NCI-H2107 treated with DMSO at 0.1 percent for 48 hours (cell line): ENCODE data around the gene KDM2A.
A peak's percentile ranks its signal among the peaks of the same experiment; 100 is the strongest.

Source experiments
- DNase-seq: peaks from one replicate; lab custom pipeline; 2025; ENCODE audit not compliant: unreplicated experiment; lab: John Stamatoyannopoulos, UW

KDM2A gene

DNA sequence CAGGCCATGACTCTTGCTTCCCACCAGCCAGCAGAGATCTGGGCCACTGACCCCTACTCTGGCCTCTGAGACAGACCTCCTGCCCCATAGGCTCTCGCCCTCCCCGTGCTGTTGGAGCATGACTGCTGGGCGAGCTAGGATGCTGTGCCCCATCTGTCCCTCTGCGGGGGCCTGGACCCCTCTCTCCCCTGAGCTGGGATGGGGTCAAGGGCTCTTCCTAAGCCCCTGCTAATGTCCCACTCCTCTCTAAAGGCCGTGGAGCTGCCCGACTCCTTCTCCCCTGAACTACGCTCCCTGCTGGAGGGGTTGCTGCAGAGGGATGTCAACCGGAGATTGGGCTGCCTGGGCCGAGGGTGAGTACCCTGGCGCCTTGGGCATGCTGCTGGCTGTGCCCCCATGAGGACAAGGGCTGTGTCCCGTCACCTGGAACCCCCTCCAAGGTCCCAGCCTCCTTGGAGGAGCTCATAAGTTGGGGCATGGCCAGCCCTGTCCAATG lies 163.9 kb downstream of the KDM2A start:
- DNase-seq, result no peak

DNA sequence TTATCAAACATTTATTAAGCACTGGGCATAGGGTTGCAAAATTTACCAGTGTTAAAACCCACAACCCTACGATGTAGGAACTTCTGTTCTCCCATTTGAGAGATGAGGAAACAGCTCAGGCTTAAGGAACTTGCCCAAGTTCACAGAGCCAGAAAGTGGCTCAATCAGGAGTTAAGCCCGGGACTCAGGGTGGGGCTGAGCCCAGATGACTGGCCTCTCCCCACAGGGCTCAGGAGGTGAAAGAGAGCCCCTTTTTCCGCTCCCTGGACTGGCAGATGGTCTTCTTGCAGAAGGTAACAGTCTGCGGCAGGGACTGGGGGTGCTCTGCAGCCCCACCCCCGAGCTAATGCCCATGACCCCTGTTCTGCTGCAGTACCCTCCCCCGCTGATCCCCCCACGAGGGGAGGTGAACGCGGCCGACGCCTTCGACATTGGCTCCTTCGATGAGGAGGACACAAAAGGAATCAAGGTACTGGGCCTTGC lies 164.5 kb downstream of the KDM2A start:
- DNase-seq, result no peak

DNA sequence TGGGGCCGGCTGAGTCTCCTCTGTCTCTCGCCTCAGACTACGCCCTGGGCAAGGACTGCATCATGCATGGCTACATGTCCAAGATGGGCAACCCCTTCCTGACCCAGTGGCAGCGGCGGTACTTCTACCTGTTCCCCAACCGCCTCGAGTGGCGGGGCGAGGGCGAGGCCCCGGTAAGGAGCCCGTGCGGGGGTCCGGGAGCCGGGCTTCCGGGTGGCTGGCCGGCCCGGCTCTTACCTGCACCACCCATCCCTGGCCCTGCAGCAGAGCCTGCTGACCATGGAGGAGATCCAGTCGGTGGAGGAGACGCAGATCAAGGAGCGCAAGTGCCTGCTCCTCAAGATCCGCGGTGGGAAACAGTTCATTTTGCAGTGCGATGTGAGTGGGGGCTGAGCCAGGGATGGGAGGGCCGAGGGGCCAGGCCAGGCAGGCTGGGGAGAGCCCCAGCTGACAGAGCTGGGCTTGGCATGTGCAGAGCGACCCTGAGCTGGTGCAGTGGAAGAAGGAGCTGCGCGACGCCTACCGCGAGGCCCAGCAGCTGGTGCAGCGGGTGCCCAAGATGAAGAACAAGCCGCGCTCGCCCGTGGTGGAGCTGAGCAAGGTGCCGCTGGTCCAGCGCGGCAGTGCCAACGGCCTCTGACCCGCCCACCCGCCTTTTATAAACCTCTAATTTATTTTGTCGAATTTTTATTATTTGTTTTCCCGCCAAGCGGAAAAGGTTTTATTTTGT lies 165.9 kb downstream of the KDM2A start:
- no peak for DNase-seq

DNA sequence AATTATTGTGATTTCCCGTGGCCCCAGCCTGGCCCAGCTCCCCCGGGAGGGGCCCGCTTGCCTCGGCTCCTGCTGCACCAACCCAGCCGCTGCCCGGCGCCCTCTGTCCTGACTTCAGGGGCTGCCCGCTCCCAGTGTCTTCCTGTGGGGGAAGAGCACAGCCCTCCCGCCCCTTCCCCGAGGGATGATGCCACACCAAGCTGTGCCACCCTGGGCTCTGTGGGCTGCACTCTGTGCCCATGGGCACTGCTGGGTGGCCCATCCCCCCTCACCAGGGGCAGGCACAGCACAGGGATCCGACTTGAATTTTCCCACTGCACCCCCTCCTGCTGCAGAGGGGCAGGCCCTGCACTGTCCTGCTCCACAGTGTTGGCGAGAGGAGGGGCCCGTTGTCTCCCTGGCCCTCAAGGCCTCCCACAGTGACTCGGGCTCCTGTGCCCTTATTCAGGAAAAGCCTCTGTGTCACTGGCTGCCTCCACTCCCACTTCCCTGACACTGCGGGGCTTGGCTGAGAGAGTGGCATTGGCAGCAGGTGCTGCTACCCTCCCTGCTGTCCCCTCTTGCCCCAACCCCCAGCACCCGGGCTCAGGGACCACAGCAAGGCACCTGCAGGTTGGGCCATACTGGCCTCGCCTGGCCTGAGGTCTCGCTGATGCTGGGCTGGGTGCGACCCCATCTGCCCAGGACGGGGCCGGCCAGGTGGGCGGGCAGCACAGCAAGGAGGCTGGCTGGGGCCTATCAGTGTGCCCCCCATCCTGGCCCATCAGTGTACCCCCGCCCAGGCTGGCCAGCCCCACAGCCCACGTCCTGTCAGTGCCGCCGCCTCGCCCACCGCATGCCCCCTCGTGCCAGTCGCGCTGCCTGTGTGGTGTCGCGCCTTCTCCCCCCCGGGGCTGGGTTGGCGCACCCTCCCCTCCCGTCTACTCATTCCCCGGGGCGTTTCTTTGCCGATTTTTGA lies 166.8 kb downstream of the KDM2A start:
- DNase-seq, result no peak

DNA sequence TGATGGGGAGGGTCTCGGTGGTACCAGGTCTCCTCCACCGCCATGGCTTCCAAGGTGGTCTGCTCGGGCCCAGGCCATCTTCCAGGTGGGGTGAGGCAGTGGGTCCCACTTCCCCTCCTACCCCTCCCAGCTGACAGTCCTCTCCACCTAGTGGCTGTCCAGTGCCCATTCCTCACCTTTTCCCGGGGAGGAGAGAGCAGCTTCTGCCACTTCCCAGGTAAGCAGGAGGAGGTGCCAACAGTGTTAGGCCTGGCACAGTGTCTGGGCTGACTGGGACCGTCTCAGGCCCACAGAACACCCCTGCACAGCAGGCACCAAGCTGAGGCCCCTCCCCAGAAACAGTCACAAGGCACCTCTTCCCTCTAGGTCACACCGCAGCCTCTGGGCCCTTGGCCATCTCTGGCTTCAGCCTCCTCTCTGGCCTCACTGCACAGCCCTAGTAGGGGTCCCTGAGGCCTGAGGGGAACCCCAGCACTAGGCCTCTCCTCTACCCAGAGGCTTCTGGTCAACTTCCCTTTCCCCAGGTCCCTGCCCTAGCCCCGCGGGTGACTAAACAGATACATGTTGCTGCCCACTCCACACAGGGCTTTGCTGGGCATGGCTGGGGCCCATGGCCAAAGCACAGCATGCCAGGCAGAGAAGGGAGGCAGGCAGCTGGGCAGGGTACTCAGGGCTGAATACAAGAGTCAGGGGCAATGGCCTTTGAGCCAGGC lies 167.7 kb downstream of the KDM2A start:
- no peak for DNase-seq

DNA sequence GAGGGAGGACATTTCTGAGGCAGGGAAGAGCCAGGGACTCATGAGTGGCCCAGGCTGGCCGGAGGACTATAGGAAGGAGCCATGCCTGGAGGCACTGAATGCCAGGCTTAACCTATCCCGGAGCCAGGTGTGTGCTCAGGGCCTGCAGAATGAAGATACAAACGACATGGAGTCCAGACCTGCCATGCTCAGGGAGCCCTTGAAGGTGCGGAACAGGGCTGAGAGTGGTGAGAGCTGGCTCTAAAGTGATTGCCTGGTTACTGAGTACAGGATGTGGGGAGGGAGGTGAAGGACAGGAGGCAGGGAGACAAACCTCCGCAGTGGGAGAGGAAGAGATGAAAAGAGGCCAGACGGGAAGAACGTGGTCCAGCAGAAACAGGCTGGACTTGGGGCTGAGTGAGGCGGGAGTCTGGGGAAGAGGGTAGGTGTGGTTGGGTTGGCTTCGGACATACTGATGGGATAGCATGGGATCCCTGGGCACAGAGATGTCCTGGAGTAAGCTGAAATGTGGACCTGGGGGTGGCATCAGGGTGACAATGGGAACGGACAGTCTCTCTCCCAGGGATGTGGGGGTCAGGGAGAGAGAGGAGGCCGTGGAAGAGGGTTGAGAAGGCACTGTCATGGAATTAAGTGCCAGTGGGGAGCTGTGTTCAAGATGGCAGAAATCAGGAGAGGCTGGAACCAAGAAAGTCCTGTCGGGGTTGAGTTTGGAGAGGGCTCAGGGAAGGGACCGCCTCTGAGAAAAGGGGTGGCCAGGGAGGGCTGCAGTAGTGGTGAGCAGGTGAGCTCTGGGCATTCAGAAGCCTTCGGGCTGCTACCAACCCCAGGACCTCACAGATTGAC lies 168.5 kb downstream of the KDM2A start:
- no peak for DNase-seq

DNA sequence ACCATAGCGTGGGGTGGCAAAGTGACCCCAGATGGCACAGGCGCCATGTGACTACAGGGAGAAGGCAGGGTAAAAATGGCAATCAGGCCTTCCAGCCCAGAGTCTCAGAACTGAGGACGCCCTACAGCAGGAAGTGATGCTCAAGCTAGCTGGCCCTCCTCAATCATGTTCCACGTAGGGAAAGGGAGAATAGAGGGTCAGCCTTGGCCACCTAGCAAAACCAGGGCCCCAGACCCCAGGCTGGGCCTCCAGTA lies 169.1 kb downstream of the KDM2A start:
- no peak for DNase-seq

DNA sequence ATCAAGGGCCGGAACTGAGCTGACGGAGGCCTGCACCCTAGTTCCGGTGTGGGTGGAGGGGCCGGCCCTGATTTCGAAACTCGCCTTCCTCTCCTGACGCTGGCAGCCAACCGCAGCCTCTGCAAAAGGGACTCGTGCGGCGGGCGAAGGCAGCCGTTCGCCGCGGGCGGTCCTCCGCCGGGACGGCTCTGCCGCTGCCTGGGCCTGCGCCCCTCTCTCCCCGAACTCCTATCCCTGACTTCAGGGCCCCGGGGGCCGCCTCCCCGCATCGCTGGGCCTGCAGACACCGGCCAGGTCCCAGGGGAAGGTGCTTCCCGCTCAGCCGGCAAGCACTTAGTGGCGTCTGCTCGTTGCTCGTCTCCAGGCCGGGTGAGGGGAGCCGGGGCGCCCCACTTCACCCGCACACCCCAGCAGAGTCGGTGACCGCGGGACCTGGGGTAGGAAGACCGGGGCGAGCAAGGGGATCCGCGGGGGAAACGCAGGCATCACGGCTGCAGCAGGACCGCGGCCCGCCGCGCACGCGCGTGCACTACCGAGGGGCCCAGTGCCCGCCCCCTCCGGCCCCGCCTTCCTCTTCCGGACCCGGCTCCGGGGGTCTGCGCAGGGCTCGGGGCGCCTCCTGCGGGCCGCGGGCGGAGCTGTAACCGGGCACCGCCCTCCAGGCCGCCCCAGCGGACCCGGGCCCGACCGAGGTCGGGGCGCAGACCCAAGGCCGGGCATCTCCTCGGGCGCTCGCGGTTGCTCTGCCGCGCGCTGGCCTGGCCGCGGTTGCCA lies 169.6 kb downstream of the KDM2A start:
- DNase-seq, result peak; percentile 57

DNA sequence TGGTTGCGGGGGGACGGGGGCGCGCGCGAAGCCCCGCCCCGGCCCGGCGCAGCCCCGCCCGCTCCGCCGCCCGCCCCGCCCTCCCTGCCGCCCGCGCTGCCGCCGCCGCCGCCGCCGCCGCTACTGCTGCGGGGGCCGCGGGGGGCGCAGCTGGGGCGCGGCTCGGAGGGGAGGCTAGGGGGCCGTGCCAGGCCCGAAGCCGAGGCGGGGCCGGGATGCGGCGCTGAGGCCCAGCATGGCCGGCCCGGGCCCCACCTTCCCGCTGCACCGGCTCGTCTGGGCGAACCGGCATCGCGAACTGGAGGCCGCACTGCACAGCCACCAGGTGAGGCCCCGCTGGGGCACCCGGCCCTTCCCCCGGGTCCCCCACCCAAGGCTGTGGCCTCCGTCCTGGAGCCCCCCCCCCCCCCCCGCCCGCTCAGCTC lies 170.2 kb downstream of the KDM2A start, which contains the start of gene ANKRD13D:
TSS of gene ANKRD13D (plus strand) at position 78 of the 425 bp plus-strand sequence. CDS start at position 236, 158 bp downstream.
- DNase-seq, result no peak

DNA sequence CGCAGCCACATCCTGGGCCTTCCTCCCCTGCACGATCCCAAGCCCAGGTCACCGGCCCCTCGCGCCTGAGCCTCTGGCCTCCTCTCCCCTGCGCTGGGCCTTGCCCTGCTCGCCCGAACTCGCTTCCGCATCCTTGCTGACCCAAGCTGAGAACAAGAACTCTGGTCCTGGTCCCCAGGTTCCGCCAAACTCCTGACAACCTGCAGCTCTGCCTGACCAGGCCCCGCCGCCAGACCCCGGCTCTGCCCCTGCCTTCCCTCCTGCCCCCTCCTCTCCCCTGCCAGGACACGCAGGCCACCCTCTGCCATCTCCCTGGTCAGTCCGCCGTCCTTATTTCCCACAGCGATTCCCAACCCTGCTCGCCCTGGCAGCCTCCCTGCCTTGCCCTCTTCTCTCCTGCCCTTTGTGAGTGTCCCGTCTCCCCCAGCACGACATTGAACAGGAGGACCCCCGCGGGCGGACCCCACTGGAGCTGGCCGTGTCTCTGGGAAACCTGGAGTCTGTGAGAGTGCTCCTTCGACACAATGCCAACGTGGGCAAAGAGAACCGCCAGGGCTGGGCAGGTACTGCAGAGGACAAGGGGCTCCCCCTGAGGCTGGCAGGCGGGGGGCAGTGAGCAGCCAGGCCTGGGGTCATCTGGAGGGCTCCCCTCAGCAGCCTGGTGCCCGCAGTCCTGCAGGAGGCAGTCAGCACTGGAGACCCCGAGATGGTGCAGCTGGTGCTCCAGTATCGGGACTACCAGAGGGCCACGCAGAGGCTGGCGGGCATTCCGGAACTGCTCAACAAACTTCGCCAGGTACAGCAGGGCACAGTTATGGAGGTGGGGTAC lies 170.8 kb downstream of the KDM2A start:
- no peak for DNase-seq

DNA sequence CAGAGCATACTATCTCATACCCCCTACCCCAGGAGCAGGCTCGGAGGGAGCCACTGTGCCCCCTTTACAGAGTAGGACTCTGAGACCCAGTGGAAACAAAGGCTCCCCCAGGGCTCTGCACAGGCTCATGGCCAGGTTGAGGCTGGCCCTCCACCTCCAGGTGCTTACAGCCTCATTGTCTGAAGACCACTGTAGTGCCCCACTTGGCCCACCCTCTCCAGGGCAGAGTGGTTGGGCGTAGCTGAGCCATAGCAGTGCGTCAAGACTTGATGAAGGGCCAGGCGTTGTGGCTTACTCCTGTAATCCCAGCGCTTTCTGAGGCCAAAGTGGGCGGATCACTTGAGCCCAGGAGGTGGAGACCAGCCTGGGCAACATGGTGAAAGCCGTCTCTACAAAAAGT lies 171.7 kb downstream of the KDM2A start:
- DNase-seq, result no peak

DNA sequence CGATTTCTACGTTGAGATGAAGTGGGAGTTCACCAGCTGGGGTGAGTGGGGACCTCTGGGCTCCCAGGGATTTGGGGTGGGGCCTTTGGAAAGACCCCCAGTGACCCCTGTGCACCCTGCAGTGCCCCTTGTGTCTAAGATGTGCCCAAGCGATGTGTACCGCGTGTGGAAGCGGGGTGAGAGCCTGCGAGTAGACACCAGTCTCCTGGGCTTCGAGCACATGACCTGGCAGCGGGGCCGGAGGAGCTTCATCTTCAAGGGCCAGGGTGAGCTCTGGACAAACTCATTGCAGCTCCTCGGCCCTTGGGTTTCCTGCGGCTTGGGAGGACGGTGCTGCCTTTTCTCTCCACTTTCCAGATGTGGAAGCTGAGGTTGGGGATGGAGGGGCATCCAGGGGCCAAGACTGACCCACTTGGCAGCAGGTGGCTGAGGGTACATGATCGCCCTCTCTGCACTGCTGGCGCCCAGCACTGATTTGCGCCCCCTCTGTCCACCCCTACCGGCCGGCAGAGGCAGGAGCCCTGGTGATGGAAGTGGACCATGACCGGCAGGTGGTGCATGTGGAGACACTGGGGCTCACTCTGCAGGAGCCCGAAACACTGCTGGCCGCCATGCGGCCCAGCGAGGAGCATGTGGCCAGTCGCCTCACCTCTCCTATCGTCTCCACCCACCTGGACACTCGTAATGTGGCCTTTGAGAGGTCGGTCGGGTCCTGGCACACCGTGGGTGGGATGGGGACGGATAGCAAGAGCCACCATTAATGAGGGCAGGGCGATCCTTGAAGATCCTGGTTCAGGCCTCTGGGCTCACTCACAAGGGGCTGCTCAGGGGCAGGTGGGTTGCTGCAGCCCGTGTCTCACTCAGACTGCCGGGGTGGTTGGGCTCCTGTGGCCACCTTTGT lies 172.7 kb downstream of the KDM2A start:
- DNase-seq, result no peak

DNA sequence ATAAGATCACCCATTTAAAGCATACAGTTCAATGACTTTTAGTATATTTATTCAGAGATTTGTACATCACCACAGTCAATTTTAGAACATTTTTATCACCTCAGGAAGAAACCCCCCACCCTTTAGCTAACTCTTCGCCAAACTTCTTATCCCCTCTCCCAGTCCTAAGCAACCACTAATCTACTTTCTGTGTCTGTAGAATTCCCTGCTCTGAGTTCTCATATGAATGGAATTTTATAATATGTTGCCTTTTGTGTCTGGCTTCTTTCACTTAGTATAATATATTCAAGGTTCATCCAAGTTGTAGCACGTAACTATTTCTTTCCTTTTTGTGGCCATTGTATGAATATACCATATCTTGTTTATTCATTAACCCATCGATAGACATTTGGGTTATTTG lies 173.6 kb downstream of the KDM2A start:
- no peak for DNase-seq

DNA sequence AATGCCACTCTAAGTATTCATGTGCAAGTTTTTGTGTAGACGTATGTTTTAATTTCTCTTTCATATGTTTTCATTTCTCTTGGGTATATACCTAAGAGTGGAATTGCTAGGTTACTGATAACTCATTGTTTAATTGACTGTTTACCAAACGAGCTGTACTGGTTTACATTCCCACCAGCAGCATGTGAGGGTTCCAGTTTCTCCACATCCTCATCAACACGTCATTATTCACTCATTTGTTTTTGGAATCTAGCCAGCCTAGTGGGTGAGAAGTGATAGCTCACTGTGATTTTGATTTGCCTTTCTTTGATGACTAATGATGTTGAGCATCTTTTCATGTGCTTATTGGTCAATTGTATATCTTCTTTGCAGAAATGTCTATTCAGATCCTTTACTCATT lies 174.0 kb downstream of the KDM2A start:
- no peak for DNase-seq

DNA sequence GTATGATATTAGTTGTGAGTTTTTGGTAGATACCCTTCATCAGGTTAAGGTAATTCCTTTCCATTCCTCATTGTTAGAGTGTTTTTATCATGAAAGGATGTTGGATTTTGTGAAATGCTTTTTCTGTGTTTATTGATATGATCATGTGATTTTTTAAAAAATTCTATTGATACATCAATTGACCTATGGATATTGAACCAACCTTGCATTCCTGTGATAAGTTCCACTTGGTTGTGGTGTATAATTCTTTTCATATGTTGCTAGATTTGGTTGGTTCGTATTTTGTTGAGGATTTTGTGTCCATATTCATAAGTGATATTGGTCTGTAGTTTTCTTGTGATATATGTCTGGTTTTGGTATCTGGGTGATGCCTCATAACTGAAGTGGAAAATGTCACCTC lies 176.8 kb downstream of the KDM2A start:
- DNase-seq, result no peak

DNA sequence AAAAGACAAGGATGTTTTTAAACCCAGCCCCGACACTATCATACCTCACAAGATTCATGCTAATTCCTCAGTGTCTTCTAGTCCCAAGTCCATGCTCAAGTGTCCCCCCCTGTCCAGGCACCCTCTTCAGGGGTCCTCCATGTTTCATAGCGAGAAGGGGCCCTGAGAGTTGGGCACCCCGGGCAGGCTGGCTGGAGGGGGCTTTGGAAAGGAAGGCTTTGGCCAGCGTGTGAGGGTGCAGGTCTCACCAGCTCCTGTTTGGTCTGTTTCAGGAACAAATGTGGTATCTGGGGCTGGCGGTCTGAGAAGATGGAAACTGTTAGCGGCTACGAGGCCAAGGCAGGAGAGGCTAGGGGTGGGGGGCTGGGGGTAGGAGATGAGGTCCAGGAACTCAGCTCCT lies 179.7 kb downstream of the KDM2A start:
- no peak for DNase-seq

DNA sequence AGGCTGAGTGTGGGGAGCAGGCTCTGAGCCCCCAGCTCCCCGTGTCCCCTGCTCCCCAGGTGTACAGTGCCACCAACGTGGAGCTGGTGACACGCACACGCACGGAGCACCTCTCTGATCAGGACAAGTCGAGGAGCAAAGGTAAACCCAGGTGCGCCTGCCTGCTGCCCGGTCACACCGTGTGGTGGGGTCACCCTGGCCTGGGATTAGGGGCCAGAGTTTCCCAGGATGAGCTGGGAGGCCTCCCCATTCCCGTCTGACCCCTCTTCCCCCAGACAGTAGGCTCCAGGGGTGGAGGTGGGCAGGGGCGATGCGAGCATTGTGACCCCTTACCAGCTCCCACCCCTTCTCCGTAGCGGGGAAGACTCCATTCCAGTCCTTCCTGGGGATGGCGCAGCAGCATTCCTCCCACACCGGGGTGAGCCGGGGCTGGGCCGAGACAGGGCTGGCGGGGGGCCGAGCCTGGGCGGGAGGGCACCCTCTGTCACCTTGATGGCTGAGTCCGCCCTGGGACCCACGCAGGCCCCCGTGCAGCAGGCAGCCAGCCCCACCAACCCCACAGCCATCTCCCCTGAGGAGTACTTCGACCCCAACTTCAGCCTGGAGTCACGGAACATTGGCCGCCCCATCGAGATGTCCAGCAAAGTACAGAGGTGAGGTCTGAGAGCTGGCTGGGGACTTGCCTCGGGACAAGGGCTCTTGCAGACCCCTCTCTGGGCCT lies 180.6 kb downstream of the KDM2A start:
- DNase-seq, result no peak
